ENCODE results near the gene FADS1.

The FADS1 gene

DNA sequence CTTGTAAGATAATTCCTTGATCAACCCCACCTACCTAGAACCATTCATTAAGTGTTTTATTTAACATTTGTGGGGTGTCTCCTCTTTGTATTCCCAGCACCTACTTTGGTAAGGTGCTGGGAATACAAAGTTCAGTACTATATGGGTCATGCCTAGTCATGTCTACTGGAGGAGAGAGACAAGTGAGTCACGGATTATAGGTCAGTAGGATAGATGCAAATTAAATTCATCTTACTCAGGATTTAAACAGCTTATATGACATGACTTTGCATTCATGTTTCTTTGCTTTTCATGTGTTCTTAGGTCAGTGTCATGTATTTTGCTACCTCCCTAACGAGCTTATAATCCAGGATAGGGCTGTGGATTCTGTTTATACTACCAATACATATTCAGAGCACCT is 3.4 kb upstream of the FADS1 start:
- DNase-seq = no peak

DNA sequence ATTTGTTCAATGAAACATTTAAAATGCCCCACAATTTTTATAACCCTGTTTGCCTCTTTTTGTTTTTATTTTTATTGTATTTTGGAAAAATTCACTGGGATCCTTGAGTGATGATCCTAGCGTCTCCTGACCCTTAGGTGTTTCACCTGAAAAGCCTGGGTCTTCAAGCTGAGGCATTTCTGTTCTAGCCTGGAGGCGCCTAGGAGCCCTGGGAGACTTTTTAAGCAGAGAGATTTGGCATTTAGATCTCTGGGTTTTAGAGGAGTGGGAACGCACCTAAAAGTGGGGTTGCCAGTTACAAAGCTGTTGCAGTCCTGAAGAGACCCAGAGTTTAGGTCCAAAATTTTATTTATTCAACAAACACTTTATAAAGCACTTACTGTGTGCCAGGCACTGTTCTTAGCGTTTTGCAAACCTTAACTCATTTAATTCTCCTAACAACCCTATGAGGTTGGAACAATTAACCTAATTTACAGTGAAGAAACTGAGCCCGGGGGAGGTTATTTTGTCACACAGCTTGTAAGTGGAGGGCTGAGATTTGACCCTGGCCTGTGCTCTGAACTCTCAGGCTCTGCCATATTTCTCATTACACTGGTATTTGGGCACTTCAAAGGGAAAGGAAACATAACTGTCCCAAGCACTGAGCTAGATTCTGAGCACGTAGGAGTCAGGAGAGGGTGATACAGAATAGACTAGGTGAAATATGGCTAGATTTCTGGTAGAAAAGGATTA is 834 bp upstream of the FADS1 start:
- DNase-seq = no peak

DNA sequence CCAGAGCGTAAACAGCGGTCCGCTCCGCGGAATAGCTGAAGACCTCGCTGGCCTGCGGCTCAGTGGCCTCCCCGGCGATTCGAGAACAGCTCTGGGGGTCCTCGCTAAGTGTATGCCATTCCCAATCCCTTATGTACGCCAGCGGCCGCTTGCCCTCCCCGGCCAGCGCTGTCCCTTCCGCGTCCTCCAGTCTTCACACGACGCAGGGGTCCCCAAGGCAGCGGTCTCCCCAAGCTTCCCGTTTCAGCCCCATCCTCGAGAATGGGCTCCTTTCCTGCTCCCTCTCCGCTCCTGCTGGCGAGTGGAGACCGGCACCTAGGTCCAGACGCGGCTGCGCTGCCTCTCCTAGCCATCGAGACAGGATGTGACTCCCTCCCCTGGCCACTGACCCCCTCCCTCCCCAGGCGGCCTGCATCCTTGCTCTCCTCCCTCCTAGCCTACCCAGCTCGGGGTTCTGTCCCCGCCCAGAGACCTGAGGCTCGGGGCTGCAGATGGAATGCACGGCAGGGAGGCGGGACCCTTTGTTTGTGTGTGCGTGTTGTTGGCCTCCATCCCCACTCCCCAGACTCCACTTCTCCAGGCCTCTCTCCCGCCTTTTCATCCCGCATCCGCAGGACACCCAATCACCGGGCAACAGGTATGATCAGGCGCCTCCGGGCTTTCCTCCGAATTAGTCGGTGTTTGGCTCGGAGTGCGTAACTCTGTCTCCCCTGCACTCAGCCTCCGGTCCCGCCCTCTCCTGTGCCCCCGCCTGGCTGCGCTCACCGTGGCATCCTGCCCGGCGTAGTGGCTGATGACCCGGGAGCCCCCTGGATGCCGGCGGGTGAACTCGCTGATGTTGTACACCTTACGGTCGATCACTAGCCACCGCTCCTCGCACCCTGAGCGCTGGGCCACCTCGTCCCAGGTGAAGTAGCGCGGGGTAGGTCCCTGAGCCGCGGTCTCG is 740 bp downstream of the FADS1 start:
- peak; percentile 64 to 69 for DNase-seq

DNA sequence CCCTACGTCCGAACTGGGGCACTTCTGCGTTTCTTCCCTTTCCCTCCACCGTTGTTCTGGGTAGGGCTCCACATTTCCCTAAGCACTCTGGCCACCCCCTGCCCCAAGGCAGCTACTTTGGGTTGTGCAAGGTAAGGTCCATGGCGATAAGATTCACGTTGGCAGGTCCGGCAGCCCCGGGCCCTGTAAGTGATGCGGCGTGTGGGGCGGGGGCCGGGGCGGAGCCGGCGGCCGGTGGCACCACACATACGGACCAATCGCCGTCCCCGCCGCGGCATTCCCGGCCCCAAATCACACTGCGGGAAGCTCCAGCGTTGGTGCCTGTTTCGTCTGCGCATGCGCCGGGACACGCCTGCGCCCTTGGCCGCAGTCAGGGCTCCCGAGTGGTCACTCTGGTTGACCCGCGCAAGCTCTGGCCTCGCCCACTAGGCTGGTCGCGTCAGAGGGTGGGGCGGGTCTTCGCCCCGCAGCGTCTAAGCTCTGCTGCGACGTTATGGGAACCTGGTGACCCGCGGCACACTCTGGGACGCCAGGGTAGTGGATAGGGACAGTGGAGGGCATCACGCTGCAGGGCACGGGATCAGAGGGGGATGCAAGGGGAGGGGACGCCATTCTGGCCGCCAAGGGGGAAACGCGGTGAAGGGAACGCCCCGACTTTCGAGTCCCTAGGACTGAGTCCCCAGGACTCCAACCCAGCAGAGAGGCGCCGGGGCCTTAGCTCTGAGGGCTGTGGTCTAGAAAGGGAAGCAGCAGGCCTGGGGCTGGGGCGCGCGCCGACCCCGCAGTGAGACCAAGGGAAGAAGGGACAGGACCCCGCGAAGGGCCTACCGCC is 1.6 kb downstream of the FADS1 start:
- peak; percentile 67 to 71 for DNase-seq

DNA sequence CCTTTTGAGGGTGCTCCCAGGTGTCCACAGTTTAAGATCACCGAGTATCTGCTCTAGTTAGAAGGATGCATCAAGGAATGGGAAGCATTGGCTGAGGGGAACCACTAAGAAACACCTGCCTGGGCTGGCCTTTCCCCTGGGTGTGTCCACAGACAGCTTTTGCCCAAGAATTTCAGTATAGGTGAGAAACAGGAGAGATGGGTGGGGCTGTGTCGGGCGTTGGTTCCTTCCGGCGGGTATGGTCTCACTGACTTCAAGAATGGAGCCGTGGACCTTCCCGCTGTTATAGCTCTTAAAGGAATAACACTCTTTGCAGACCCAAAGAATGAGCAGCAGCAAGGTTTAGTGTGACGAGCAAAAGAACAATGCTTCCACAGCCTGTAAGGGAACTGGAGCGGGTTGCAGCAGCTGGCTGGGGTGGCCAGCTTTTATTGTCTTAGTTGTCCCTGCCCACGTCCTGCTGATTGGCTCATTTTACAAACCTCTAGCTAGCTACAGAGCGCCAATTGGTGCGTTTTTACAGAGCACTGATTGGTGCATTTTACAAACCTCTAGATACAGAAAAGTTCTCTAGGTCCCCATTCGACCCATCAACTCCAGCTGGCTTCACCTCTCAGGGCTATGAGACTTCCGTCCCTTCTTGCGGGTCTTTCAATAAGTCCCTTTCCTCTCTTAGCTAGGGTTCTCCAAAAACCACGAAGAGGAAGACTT is 2.4 kb downstream of the FADS1 start:
- no peak for DNase-seq

DNA sequence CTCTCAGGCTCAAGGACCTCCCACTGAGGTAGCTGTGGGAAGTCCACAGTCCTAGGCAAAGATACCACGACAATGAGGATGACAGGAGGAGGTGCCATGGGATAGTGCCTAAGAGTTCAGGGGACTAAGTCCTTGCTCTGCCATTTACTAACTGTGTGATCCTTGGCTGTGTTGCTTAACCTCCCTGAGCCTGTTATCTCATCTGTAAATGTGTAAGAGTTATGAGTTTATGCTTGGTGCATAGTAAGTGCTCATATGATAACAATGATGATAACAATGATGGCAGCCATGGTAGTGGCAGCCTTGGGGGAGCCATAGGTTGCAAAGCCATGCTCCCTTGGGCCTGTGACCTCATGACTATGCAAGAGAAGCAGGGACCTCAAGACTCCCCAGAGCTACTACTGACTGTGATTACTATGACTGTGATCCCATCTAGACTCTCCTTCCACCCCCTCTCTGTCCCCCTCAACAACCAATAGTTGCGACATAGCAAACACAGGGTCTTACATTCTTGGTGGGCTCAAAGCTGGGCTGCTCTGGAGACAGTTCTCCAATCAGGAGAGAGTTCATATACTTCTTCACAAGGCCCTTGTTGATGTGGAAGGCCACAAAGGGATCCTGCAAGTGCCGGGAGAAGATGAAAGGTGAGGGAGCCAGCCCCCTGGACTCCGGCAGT is 3.9 kb downstream of the FADS1 start:
- no peak for DNase-seq

DNA sequence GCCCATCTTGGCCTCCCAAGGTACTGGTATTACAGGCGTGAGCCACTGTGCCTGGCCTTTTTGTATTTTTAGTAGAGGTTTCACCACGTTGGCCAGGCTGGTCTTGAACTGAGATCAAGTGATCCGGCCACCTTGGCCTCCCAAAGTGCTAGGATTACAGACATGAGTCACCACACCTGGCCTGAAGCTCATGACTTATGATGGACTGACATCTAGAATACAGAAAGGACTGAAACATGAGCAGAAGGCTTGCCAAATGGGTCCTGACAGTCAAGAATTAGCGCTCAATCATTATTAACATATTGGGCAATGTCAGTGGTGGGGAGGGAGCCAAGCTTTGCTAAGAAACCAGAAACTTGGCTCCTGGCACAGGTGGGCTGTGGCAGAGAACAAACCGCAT is 5.0 kb downstream of the FADS1 start:
- no peak for DNase-seq

DNA sequence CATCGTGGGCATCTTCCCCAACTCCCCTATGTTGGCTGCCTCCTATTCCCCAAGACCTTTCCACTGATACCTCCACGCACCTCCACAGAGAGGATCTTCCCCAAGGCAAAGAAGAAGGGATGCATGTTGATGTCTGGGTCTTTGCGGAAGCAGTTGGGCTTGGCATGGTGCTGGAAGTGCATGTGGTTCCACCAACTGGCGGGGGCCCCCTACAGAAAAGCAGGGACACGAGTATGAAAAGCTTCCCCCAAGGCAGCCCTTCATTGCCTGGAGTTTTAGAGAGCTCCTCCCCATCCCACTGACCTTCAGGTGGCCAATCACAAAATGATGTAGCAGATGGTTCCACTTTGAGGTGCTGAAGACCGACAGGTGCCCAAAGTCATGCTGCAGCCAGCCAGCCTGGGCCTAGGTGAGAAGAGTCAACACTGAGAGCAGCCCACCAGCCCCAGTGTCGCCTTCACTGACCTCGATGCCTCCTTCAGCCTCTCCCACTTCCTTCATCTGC is 6.1 kb downstream of the FADS1 start:
- no peak for DNase-seq

DNA sequence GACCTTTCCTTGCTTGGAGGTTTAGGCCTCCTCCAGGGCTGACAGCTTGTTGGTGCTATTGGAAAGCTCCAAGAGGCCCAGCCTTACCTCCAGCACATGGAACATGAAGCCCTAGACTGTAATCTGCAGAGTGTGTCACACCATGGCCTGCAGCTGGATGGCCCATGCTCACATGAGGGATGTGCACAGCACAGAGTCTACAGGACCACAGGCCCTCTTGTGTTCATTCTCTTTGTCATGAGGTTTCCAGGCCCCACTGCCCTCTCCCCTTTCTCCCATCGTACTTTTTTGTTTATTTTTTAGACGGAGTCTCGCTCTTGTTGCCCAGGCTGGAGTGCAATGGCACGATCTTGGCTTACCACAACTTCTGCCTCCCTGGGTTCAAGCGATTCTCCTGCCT is 10.0 kb downstream of the FADS1 start:
- DNase-seq = no peak

DNA sequence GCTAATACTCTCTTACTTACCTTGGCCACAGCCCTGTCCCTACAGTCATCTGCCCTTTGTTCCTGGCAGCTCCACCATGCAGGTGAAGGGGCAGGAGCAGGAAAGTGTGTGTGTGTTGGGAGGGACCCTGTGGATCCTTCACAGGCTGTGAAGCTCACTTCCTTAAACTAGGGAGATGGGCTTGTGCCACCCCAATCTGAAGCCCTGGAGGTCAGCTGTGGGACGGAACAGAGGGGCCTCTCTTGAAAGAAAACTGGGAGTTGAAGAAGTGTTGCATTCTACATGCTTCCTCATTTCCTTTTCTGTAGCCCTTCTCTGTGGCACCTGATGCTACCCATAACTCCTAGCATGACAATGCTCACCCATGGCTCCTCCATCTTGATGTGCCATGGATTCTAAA is 11.7 kb downstream of the FADS1 start:
- no peak for DNase-seq

DNA sequence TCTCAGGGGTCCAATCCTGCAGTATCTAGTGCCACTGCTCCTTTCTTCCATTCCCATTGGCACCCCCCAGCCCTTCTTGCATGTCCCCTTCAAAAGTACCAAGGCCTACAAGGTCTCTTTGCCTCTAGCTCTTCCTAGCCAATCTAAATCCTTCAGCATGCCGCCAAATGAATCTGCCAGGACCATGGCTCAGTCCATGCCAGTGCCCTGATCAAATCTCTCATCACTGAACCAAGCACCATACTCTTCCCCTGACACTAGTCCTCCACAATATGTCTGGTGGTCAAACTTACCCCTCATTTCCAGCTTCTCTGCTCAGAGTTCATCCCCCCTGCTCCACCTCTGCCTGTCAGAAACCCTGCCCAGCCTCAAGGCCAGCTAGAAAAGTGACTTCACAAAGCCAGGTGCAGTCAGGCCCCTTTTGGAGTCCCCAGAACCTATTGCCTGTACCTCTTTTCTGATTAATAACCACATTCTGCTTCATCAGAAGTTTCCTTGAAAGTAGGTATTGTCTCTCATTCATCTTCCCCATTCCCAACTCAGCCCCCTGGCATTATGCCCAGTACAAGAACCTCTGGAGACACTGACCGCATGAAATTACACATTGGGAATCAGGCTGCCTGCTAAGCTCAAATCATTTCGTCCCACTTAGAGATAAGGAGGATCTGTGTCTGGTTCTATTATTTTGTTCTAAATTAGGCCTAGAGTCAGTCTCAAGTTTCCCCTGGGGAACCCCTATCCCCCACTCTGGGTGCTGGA is 12.7 kb downstream of the FADS1 start:
- DNase-seq = no peak

DNA sequence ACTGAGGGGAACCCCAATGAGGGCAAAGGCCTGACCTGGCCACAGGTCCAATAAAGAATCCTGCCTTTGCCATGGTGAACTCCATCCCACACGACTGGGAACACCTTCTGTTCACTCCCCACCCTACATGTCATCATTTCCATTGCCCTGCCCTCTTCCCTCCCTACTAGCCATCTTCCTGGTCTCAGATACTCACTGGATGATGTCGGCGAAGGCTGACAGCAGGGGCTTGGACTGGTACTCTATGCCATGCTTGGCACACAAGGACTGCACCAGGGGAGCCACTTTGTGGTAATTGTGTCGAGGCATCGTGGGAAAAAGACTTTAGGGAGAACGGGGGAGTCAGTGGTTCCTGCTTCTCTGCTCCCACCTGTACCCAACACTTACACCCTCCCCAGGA is 14.2 kb downstream of the FADS1 start:
- DNase-seq = no peak

DNA sequence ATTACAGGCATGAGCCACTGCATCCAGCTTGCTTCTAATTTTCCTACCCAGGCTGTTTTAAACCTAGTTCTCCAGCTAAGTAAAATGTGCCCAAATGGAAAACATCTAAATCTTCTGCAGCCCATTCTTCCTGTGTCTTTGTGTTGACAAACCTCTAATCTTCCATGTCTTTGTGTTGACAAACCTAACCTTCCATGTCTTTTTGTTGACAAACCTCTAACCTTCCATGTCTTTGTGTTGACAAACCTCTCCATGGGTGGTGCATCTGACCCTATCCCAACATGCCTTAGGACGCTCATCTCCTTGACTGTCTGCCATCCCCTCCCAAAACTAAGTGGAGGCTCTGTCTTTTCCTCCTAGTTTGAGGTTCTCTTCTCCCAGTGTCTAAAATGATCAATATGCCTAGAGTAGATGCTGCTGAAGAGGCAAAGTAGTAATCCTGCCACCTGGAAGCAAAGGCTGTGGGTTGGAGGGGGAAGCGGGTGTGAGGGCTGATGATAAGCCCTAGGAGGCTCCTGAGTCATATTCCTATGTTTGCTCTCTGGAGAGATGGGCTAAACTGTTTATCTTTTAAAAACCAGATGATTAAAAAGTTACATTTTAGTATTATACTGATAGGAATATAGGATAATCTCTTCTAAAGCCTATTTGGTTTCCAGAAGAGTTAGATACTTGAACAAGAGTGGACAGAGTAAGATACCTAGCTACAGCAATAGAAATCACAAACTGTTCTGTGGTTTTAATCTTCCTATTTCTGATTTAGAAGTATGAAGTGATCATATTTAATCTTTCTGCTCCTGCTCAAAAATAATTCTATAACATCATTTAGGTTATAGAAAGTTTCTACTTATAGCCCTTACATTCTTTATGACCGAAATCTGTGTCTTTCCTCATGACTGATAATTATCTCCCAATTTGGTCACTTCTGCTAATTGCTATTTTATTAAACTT is 16.2 kb downstream of the FADS1 start:
- no peak for DNase-seq

DNA sequence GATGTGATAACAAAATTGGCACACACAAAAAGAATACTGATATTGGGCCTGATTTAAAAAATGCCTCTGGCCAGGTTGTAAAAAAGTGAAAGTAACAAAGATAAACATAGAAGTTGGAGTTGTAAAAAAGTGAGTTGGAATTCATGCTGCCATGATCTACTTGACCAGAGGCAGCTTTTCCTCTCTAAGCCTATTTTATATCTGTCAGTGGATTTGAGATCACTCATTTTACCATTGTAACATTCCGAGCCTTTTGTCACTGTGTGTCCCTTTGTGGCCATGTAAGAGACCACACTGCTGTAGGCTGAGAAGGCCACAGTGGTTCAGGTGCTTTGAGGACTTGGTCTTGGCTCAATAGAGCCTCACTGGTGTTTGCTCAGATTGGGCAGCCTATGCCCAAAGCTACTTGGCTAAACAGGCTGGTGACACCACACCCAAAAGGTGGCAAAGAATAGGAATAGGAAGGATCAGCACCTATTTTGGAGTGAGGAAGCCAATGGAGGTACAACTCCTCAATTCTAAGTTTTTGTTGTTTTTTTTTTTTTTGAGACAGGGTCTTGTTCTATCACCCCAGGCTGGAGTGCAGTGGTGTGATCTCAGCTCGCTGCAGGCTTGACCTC is 17.0 kb downstream of the FADS1 start:
- no peak for DNase-seq

DNA sequence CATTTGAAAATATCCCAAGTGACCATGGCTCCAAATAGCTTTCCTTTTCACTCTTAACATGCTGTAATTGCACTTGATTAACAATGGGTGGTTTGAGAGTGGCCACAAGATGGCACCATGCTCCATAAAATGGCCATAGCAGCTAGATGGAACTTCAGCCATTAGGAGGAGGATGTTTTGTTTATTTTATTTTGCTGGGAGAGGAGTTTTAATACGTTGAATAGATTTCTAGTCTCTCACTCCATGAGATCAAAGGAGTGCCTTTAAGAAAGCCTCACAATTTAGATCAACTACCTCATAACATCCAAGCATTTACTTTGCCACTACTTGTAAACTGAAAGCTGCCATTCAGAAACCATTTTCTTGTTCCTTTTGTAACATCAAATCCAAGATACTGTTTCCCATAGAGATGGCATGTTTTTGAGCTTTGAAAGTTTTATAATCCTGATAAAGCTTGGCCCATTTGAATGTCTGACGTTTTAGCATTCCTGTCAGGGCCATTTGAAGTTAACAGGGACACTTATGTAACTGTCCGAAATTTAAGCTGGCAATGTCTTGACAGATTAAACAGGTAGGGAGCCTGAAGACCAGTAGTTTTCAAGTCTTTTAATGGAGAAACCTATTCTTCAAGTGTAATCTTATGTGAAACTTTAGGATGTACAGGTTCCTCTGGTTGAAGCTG is 19.4 kb downstream of the FADS1 start:
- DNase-seq = peak; percentile 55 to 68

DNA sequence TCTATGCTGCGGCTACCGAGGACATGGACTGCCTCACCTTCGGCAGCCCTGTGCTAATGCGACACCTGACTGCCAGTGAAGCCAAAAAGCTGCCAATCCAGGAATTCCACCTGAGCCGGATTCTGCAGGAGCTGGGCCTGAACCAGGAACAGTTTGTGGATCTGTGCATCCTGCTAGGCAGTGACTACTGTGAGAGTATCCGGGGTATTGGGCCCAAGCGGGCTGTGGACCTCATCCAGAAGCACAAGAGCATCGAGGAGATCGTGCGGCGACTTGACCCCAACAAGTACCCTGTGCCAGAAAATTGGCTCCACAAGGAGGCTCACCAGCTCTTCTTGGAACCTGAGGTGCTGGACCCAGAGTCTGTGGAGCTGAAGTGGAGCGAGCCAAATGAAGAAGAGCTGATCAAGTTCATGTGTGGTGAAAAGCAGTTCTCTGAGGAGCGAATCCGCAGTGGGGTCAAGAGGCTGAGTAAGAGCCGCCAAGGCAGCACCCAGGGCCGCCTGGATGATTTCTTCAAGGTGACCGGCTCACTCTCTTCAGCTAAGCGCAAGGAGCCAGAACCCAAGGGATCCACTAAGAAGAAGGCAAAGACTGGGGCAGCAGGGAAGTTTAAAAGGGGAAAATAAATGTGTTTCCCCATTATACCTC is 20.8 kb downstream of the FADS1 start:
- DNase-seq = no peak

DNA sequence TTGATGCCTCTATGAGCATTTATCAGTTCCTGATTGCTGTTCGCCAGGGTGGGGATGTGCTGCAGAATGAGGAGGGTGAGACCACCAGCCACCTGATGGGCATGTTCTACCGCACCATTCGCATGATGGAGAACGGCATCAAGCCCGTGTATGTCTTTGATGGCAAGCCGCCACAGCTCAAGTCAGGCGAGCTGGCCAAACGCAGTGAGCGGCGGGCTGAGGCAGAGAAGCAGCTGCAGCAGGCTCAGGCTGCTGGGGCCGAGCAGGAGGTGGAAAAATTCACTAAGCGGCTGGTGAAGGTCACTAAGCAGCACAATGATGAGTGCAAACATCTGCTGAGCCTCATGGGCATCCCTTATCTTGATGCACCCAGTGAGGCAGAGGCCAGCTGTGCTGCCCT is 21.3 kb downstream of the FADS1 start:
- no peak for DNase-seq

DNA sequence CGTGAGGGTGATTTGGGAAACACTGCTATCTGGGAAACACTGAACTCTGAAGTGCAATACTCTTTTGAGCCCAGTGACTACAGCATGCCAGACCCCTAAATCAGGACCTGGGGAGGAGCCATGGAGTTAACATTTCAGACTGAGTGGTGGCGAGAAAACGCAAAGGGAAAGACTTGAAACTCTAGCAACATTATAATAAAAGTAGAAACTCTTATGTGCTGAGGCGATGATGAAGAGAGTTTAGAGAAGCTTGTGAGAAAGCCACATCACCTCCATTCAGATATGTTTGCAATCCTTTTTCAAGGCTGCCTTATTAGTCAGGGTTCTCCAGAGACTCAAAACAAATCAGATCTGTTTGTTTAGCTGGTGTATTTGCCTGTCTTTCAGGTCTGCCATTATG is 22.2 kb downstream of the FADS1 start:
- DNase-seq = no peak
